GM12801 (cell line): ENCODE measurements around the gene IGFBP4.

Experiments used
- CTCF ChIP-seq: IDR thresholded peaks from one replicate; pipeline ENCODE4 v1.5.1; 2011; ENCODE audit warnings: control low read depth; ENCODE audit not compliant: insufficient read length; ENCODE audit errors: extremely low read depth

Gene IGFBP4

DNA sequence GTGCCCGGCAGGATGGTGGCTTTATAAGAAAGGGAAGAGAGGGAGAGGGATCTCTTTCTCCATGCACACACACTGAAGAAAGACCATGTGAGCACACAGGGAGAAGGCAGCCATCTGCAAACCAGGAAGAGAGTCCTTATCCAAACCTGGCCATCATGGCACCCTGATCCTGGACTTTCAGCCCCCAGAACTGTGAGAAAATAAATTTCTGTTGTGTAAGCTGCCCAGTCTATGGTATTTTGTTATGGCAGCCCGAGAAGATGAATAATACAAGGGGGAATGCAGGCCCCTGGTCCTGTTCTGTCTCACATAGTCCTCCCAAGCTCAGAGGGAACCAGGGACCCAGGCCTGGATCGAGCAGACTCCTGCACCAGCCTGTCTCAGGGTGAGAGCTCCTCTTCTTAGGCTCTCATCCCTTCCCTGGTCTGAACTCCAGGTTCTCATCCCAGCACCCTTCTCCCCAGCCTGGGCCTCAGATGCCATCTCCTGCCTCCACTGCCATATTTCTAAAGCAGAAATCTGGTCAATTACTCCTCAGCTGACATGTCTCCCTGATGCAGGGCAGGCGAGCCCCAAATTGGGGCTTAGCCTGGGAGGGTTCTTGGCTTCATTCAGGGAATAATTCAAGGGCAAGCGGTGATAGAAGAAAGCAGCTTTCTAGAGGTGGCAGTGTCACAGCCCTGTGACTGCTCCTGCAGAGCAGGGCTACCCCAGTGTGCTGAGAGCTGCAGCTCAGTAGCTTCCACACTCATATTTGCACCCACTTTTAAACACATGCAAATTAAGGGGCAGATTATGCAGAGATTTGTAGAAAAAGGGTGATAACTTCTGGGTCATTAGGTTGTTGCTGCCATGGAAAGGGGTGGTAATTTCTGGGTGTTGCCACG, 28.8 kb downstream of the IGFBP4 start:
- TF ChIP-seq CTCF, result no peak

- TF ChIP-seq CTCF, result no peak
Measured at GRCh38 chr17:40472733-40473452, 29.6 kb downstream of the IGFBP4 start.

DNA sequence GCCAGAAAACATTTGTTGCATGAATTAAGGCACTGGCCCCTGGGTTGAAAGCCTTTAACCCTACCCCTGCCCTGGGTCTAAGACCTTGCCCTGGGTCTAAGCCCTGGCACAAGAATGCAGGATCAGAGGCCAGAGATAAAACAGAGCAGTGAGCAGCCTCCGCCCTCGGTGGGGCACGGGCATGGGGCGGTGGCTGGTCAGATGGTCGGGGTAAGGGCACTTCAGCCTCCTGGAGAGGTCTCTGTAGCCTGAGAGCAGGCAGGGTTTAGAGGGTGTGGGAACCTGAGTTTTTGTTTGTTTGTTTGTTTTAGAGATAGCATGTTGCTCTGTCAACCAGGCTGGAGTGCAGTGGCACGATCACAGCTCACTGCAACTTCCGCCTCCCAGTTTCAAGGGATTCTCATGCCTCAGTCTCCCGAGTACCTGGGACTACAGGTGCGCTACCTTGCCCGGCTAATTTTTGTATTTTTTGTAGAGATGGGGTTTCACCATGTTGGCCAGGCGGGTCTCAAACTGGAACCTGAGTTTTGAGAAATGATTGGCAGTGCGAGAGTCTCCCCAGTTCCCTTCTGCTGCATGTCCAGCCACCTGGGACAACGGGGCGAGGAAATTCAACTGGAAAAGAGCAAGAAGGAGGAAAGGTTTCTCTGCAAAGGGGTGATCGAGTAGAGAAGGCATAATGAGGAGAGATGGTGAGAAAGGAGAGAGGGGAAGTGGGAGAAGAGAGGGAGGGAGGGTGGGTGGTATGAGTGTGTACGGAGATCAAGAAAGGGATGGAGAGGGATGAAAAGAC, 30.5 kb downstream of the IGFBP4 start:
- no peak for TF ChIP-seq CTCF

DNA sequence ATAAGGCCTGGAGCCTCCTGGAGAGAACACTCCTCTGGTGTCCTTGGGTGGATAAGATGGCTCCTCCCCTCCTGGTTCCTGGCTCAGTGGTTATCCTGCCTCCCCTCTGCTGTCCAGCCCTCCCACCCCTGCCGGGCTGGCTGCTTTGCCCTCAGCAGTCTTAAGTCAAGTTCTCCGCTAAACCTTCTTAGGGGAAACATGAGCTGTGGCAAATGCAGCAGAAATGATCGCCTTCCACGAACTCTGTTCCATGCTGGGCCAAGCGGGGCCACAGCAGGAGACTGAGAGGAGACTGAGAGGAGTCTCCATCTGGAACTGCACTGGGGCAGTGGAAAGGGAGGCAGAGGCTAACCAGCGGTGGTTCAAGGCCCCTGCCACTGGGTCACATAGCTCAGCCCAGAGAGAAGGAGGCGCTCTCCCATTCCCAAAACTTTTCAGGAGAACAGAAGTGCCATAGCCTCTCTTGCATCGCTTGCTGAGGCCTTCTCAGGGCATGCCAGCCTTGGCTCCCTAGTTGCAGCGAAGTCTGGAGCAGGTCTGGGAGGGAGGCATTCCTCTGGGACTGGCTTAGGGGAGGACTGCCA, 31.3 kb downstream of the IGFBP4 start:
- no peak for TF ChIP-seq CTCF

DNA sequence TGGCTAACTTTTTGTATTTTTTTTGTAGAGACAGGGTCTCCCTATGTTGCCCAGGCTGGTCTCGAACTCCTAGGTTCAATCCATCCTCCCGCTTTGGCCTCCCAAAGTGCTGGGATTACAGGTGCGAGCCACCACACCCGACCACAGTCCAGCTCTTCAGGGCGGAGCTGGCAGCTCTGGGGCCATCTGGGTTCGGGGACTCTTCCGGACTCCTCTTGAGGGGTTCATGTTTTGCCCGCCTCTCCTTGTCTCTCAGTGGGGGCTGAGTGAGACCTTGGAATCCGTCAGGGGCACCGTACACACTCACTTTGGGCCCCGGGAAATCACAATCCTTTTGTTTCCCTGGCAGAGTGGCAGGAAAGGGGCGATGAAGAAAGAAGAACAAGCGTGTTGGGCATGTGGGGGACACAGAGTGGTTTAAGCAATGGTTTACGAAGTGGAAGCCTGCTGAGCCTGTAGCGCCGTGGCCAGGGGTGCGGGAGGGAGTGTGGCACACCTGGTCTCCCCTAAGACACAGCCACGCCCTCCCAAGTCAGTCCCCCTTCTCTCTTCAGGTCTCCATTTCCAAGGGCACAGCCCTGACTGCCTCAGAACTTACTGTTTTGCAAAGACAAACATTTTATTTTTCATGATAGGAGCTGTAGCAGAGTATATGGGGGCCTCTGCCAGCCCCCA, 32.1 kb downstream of the IGFBP4 start:
- no peak for TF ChIP-seq CTCF

GRCh38 chr17:40477796-40478195, 34.5 kb downstream of the IGFBP4 start:
- TF ChIP-seq CTCF, result no peak
